HUES48 (cell line): ENCODE measurements around the gene PSMD11.
"Not testable (repeated sequence)": the region's sequence is repeated elsewhere in the genome, so short reads cannot be mapped to it uniquely, and the experiment has no call there.

Source experiments
- H3K27ac ChIP-seq: one replicate; pipeline ENCODE4 v1.7.0; 2013; ENCODE audit warnings: low read depth, low read length, inconsistent platforms
- H3K27me3 ChIP-seq: 2 replicates; pipeline ENCODE4 v1.6.1; 2013; ENCODE audit warnings: mild to moderate bottlenecking, low read length; ENCODE audit not compliant: control insufficient read depth, insufficient read depth
- H3K36me3 ChIP-seq: 2 replicates; pipeline ENCODE4 v1.6.1; 2013; ENCODE audit warnings: low read length; ENCODE audit not compliant: control insufficient read depth, insufficient read depth
- H3K4me1 ChIP-seq: 2 replicates; pipeline ENCODE4 v1.6.1; 2013; ENCODE audit warnings: mild to moderate bottlenecking, low read length; ENCODE audit not compliant: control insufficient read depth, insufficient read depth
- H3K4me3 ChIP-seq: 2 replicates; pipeline ENCODE4 v1.5.1; 2013; ENCODE audit warnings: mild to moderate bottlenecking, low read depth, low read length
- H3K9ac ChIP-seq: 2 replicates; pipeline ENCODE4 v1.6.1; 2013; ENCODE audit warnings: mild to moderate bottlenecking, low read depth, low read length, moderate library complexity
- H3K9me3 ChIP-seq: 2 replicates; pipeline ENCODE4 v1.6.1; 2013; ENCODE audit warnings: low read length; ENCODE audit not compliant: control insufficient read depth, insufficient read depth

PSMD11 gene

DNA sequence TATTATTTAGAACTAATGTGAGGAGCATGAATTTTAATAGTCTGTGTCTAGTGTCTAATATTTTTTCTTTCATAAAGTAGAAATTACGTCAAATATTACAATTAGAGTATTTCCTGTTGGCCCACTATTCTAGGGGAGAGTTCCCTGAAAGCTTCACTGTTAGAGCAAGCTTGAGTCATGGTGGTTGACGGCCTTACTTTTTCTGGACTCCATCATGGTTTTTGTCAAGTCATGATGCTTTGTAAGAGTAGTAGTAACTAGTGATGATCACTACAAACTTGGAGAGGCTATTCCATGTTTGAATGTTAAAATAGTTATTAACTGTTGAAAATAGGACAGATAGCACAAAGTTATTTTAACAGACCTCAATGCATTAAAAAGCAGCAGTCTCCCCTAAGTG is 1.7 kb downstream of the PSMD11 start:
- no peak overlapping the region for H3K9ac ChIP-seq
- peak overlapping the region; percentile 99 for H3K4me3 ChIP-seq
- H3K27me3 ChIP-seq = no peaks in the 10 kb centered on the region; the same call in 1 of the 2 replicates
- peaks cover 11% of the 10 kb centered on the region for H3K4me1 ChIP-seq
- no peaks in the 10 kb centered on the region for H3K9me3 ChIP-seq
- H3K27ac ChIP-seq = no peak overlapping the region
- H3K36me3 ChIP-seq = peaks cover 51% of the 10 kb centered on the region

- Histone ChIP-seq H3K9me3 (no peaks in the 10 kb centered on the region), H3K27me3 (no peaks in the 10 kb centered on the region; the same call in 1 of the 2 replicates), H3K4me3 (no peak overlapping the region), H3K36me3 (peaks cover 61% of the 10 kb centered on the region), H3K9ac (no peak overlapping the region), H3K27ac (no peak overlapping the region), H3K4me1 (peaks cover 11% of the 10 kb centered on the region)
These were observed 2.6 kb downstream of the PSMD11 start for GRCh38 chr17:32446949-32447348.

DNA sequence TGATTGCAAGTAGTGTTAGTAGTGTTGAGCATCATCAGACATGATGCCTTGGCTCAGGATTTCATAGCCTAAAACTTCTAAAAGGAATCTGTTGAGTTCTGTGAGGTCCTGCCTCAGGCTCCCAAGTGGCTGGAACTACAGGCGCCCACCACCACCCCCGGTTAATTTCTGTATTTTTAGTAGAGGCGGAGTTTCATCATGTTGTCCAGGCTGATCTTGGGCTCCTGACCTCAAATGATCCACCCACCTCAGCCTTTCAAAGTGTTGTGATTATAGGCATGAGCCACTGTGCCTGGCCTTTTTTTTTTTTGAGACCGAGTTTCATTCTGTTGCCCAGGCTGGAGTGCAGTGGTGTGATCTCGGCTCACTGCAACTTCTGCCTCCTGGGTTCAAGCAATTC is 5.7 kb downstream of the PSMD11 start:
- Histone ChIP-seq H3K4me3 (no peak overlapping the region), H3K4me1 (peaks cover 11% of the 10 kb centered on the region), H3K9ac (no peak overlapping the region), H3K9me3 (no peaks in the 10 kb centered on the region), H3K36me3 (peaks cover 91% of the 10 kb centered on the region), H3K27me3 (no peaks in the 10 kb centered on the region), H3K27ac (no peak overlapping the region)

DNA sequence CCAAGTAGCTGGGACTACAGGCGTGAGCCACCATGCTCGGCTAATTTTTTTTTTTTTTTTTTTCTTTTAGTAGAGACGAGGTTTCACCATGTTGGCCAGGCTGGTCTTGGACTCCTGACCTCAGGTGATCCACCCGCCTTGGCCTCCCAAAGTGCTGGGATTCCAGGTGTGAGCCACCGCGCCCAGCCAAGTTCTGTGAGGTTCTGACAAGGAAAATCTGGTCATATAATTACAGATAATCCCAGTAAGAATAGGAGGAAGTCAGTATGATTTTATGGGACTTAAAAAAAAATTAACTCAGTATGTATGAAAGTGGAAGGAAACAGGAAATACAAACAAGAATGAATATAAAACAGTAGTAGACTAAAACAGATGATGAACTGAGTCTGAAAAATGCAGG is 6.1 kb downstream of the PSMD11 start:
- H3K9ac ChIP-seq = not testable (repeated sequence)

GRCh38 chr17:32451879-32452278 is 7.6 kb downstream of the PSMD11 start:
- Histone ChIP-seq H3K36me3 (peaks cover 93% of the 10 kb centered on the region), H3K9me3 (no peaks in the 10 kb centered on the region; the same call in 1 of the 2 replicates), H3K27me3 (no peaks in the 10 kb centered on the region), H3K4me3 (no peak overlapping the region), H3K4me1 (no peaks in the 10 kb centered on the region), H3K27ac (no peak overlapping the region), H3K9ac (no peak overlapping the region)

More for the DNA sequence above, 6.1 kb downstream of the PSMD11 start:
- H3K4me1 ChIP-seq = peaks cover 11% of the 10 kb centered on the region
- not testable (repeated sequence) for H3K27me3 ChIP-seq, H3K4me3 ChIP-seq, H3K9me3 ChIP-seq, H3K27ac ChIP-seq
- H3K36me3 ChIP-seq = peaks cover 95% of the 10 kb centered on the region

- Histone ChIP-seq H3K4me3 (no peak overlapping the region), H3K9ac (no peak overlapping the region), H3K27ac (no peak overlapping the region), H3K27me3 (no peaks in the 10 kb centered on the region), H3K9me3 (no peaks in the 10 kb centered on the region; the same call in 1 of the 2 replicates), H3K36me3 (peaks cover 93% of the 10 kb centered on the region), H3K4me1 (no peaks in the 10 kb centered on the region)
These were observed 8.0 kb downstream of the PSMD11 start for GRCh38 chr17:32452281-32452680.

DNA sequence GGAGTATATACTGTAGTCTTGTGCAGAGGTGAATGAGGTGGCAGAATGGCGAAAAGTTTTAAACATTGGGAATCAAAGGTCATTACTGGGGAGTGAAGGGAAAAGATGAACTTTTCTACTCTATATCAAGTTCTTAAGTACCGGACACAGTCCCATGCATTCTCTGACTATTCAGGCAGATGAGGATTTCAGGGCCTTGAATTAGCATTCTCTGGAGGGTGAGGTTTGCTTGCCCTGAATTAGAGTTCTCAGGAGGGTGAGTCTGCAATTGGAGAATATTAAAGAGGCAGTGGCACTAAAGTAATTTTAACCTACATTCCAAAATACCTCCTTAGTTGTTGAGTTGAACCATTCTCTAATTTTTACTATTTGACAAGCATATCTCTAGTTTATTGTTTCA is 9.1 kb downstream of the PSMD11 start:
- Histone ChIP-seq H3K4me1 (no peaks in the 10 kb centered on the region), H3K4me3 (no peak overlapping the region), H3K27me3 (no peaks in the 10 kb centered on the region), H3K9me3 (no peaks in the 10 kb centered on the region; the same call in 1 of the 2 replicates), H3K27ac (no peak overlapping the region), H3K9ac (no peak overlapping the region), H3K36me3 (peaks cover 91% of the 10 kb centered on the region)

DNA sequence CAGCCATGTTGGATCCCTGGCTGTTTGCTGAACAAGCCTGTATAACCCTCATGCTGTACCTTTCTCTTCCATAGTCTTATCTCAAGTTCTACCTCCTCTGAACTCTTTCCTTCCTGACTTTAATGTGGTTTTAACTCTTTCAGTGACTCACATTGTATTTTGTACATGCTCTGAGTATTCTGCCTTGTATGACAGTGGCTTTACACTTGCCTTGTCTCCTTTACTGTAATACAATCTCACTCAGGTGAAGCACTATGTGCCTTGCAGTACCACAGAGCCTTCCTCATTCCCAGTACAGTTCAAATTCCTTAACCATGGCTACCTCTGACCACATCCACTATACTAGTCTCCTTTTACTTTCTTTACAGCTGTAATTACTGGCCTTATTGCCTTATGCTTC is 14.1 kb downstream of the PSMD11 start:
- Histone ChIP-seq H3K36me3 (peaks cover 76% of the 10 kb centered on the region), H3K27me3 (no peaks in the 10 kb centered on the region), H3K27ac (no peak overlapping the region), H3K4me1 (no peaks in the 10 kb centered on the region), H3K9me3 (no peaks in the 10 kb centered on the region; the same call in 1 of the 2 replicates), H3K9ac (no peak overlapping the region), H3K4me3 (no peak overlapping the region)

GRCh38 chr17:32460054-32460453 is 15.7 kb downstream of the PSMD11 start:
- H3K36me3 ChIP-seq = peaks cover 76% of the 10 kb centered on the region
- no peak overlapping the region for H3K9ac ChIP-seq
- no peaks in the 10 kb centered on the region for H3K27me3 ChIP-seq
- H3K27ac ChIP-seq = no peak overlapping the region
- no peaks in the 10 kb centered on the region; the same call in 1 of the 2 replicates for H3K9me3 ChIP-seq
- no peak overlapping the region for H3K4me3 ChIP-seq
- no peaks in the 10 kb centered on the region for H3K4me1 ChIP-seq

DNA sequence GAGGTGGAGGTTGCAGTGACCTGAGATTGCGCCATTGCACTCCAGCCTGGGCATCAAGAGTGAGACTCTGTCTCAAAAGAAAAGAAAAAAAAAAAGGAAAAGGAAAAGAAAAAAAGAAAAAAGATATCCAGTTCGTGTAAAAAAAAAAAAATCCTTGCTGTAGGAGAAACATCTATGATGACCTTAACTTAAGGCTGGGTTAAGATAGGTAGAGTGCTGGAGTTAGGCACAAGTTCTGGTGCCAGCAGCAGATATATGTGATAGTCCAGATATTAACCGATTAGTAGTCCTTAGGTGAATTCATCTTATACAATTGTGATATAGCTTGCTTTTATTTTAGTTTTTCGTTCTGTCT is 17.2 kb downstream of the PSMD11 start:
- H3K27ac ChIP-seq = no peak overlapping the region
- no peak overlapping the region for H3K9ac ChIP-seq
- no peaks in the 10 kb centered on the region for H3K27me3 ChIP-seq
- H3K4me3 ChIP-seq = no peak overlapping the region
- H3K9me3 ChIP-seq = no peaks in the 10 kb centered on the region
- H3K4me1 ChIP-seq = no peaks in the 10 kb centered on the region
- H3K36me3 ChIP-seq = peaks cover 79% of the 10 kb centered on the region

- Histone ChIP-seq H3K9ac (no peak overlapping the region), H3K36me3 (peaks cover 81% of the 10 kb centered on the region), H3K4me1 (no peaks in the 10 kb centered on the region), H3K9me3 (no peaks in the 10 kb centered on the region), H3K27ac (no peak overlapping the region), H3K4me3 (no peak overlapping the region), H3K27me3 (no peaks in the 10 kb centered on the region)
These were observed 17.7 kb downstream of the PSMD11 start for GRCh38 chr17:32461853-32462617.
